ENCODE data around the gene ANGPTL2. TPM values are rescaled to one million over a fixed set of nuclear protein-coding genes. Genes with fewer than 3 reads are reported as not detected.

Gene ANGPTL2
- polyA plus RNA-seq, 1 of the 3 experiments (the other 2 are of a cell fraction): 12.3 TPM

DNA sequence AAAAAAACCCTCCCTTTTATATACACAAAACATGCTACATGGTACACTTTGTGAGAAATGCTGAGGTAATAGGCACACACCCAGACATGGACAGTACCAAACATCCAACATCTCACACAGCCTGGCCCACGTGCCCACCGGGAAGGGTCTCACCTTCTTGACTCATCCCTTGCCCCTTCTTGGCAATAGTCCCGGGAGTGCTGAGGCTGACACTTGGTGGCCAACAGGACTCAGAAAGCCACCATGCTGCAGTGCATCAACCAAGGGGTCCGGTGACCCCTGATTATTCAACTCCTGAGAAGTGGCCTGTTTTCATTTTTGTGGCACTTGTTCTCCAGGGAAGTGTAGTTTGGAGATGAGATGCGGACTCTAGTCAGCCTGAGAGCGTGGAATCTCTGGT, 35.0 kb downstream of the ANGPTL2 start:
- TF ChIP-seq RCOR1 (IDR thresholded peaks at IDR 0.05; ENCODE audit: low read length) (no peak), RXRA (IDR thresholded peaks at IDR 0.05; ENCODE audit: borderline replicate concordance, low read depth) (no peak), NFIC (IDR thresholded peaks at IDR 0.05; ENCODE audit: borderline replicate concordance) (no peak), FOXM1 (IDR thresholded peaks at IDR 0.05; ENCODE audit: low read depth) (no peak), ELF1 (IDR thresholded peaks at IDR 0.05) (no peak), GATA2 (CRISPR knock-in tag; IDR thresholded peaks at IDR 0.05) (no peak), YY1 (IDR thresholded peaks at IDR 0.05; ENCODE audit: low read depth) (no peak), RFX5 (IDR thresholded peaks at IDR 0.05; ENCODE audit: low read length) (no peak), SIN3A (IDR thresholded peaks at IDR 0.05; ENCODE audit: borderline replicate concordance, low read depth, low read length) (no peak), EZH2phosphoT487 (IDR thresholded peaks at IDR 0.05; ENCODE audit: borderline replicate concordance, low read depth) (no peak), RAD21 (IDR thresholded peaks at IDR 0.05; ENCODE audit: low read length) (no peak), SMC3 (IDR thresholded peaks at IDR 0.05; ENCODE audit: low read depth, low read length) (no peak), GABPA (IDR thresholded peaks at IDR 0.05; ENCODE audit: low read depth) (no peak)
- TF ChIP-seq, protein P1, sequence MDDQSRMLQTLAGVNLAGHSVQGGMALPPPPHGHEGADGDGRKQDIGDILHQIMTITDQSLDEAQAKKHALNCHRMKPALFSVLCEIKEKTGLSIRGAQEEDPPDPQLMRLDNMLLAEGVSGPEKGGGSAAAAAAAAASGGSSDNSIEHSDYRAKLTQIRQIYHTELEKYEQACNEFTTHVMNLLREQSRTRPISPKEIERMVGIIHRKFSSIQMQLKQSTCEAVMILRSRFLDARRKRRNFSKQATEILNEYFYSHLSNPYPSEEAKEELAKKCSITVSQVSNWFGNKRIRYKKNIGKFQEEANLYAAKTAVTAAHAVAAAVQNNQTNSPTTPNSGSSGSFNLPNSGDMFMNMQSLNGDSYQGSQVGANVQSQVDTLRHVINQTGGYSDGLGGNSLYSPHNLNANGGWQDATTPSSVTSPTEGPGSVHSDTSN (IDR thresholded peaks at IDR 0.05): no peak
- TF ChIP-seq, protein P2, sequence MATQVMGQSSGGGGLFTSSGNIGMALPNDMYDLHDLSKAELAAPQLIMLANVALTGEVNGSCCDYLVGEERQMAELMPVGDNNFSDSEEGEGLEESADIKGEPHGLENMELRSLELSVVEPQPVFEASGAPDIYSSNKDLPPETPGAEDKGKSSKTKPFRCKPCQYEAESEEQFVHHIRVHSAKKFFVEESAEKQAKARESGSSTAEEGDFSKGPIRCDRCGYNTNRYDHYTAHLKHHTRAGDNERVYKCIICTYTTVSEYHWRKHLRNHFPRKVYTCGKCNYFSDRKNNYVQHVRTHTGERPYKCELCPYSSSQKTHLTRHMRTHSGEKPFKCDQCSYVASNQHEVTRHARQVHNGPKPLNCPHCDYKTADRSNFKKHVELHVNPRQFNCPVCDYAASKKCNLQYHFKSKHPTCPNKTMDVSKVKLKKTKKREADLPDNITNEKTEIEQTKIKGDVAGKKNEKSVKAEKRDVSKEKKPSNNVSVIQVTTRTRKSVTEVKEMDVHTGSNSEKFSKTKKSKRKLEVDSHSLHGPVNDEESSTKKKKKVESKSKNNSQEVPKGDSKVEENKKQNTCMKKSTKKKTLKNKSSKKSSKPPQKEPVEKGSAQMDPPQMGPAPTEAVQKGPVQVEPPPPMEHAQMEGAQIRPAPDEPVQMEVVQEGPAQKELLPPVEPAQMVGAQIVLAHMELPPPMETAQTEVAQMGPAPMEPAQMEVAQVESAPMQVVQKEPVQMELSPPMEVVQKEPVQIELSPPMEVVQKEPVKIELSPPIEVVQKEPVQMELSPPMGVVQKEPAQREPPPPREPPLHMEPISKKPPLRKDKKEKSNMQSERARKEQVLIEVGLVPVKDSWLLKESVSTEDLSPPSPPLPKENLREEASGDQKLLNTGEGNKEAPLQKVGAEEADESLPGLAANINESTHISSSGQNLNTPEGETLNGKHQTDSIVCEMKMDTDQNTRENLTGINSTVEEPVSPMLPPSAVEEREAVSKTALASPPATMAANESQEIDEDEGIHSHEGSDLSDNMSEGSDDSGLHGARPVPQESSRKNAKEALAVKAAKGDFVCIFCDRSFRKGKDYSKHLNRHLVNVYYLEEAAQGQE (IDR thresholded peaks at IDR 0.05; ENCODE audit: low read depth, low read length): no peak
- WGBS (ENCODE audit: low lambda C conversion rate): 77% methylated on average over 4 of the region's 6 CpGs
- peaks cover 0 to 12% of the 10 kb centered on the region in 2 experiments for H3K36me3 ChIP-seq (replicated peaks in 1 of 2; ENCODE audit: control insufficient read depth in 1 of 2, insufficient read depth in 2 of 2, low read length in 1 of 2)
- H3K9me2 ChIP-seq: no peaks in the 10 kb centered on the region
- H3K4me2 ChIP-seq: no peak overlapping the region
- no peaks in the 10 kb centered on the region for H3K79me2 ChIP-seq (ENCODE audit: insufficient read depth)
- H3K27me3 ChIP-seq (ENCODE audit: insufficient read depth): no peaks in the 10 kb centered on the region
- no peak overlapping the region for H3K4me3 ChIP-seq (ENCODE audit: low read depth in 2 of 2, low read length in 1 of 2)
- no peak overlapping the region for H3K27ac ChIP-seq (ENCODE audit: low read depth in 2 of 2, low read length in 1 of 2)
- H3F3A ChIP-seq (replicated peaks; ENCODE audit: insufficient read depth): no peaks in the 10 kb centered on the region
- H3K9ac ChIP-seq: no peak overlapping the region
- DNase-seq: no peak
- POLR2A ChIA-PET: no interaction called here
- H4K20me1 ChIP-seq (ENCODE audit: insufficient read depth): no peaks in the 10 kb centered on the region
- H3K9me3 ChIP-seq: no peaks in the 10 kb centered on the region
- H3K4me1 ChIP-seq (ENCODE audit: control insufficient read depth in 1 of 2, insufficient read depth in 2 of 2, low read depth in 1 of 2, low read length in 1 of 2): no peaks in the 10 kb centered on the region; a peak in 1 of 4 replicates
- H2AFZ ChIP-seq (ENCODE audit: low read depth): no peak overlapping the region
- CTCF ChIA-PET: no interaction called here

DNA sequence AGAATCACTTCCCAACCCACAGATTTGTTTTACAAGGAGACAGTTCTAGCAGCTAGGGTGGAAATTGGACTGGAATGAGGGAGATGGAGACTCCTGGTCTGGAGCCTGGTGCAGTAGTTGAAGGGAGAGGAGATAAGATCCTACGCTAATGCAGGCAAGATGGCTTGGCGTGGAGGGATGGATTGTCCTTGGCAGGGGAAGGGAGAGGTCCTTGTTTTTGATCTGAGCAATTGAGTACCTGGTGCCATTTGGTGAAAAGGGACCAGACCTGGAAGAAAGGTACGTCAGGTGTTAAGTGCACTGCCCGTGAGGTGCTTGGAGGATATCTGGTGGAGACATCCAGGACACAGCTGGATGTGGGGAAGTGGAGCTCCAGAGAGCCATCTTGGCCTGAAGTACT, 35.7 kb downstream of the ANGPTL2 start:
- Histone ChIP-seq H3F3A (replicated peaks; ENCODE audit: insufficient read depth) (no peaks in the 10 kb centered on the region), H3K36me3 (replicated peaks in 1 of 2; ENCODE audit: control insufficient read depth in 1 of 2, insufficient read depth in 2 of 2, low read length in 1 of 2) (peaks cover 0 to 12% of the 10 kb centered on the region in 2 experiments), H3K9me2 (no peaks in the 10 kb centered on the region), H3K4me3 (ENCODE audit: low read depth in 2 of 2, low read length in 1 of 2) (no peak overlapping the region), H3K27ac (ENCODE audit: low read depth in 2 of 2, low read length in 1 of 2) (no peak overlapping the region), H3K9ac (no peak overlapping the region), H3K4me2 (no peak overlapping the region), H3K79me2 (ENCODE audit: insufficient read depth) (no peaks in the 10 kb centered on the region), H3K4me1 (ENCODE audit: control insufficient read depth in 1 of 2, insufficient read depth in 2 of 2, low read depth in 1 of 2, low read length in 1 of 2) (no peaks in the 10 kb centered on the region; a peak in 1 of 4 replicates), H2AFZ (ENCODE audit: low read depth) (no peak overlapping the region), H3K27me3 (ENCODE audit: insufficient read depth) (no peaks in the 10 kb centered on the region), H4K20me1 (ENCODE audit: insufficient read depth) (no peaks in the 10 kb centered on the region), H3K9me3 (no peaks in the 10 kb centered on the region)
- POLR2A ChIA-PET: no interaction called here
- TF ChIP-seq SIN3A (IDR thresholded peaks at IDR 0.05; ENCODE audit: borderline replicate concordance, low read depth, low read length): no peak
- TF ChIP-seq EP300 (IDR thresholded peaks at IDR 0.05; ENCODE audit: borderline replicate concordance in 1 of 2, low read depth in 1 of 2, low read length in 1 of 2): no peak
- TF ChIP-seq GABPA (IDR thresholded peaks at IDR 0.05; ENCODE audit: low read depth): no peak
- no peak for TF ChIP-seq TEAD4 (IDR thresholded peaks at IDR 0.05; ENCODE audit: borderline replicate concordance, insufficient read depth)
- TF ChIP-seq MEF2A (IDR thresholded peaks at IDR 0.05; ENCODE audit: borderline replicate concordance, low read depth): no peak
- TF ChIP-seq, protein P3, sequence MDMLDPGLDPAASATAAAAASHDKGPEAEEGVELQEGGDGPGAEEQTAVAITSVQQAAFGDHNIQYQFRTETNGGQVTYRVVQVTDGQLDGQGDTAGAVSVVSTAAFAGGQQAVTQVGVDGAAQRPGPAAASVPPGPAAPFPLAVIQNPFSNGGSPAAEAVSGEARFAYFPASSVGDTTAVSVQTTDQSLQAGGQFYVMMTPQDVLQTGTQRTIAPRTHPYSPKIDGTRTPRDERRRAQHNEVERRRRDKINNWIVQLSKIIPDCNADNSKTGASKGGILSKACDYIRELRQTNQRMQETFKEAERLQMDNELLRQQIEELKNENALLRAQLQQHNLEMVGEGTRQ (IDR thresholded peaks at IDR 0.05; ENCODE audit: borderline replicate concordance, low read depth, low read length): no peak
- no peak for TF ChIP-seq TAF1 (IDR thresholded peaks at IDR 0.05; ENCODE audit: borderline replicate concordance, low read depth, low read length)
- no peak for TF ChIP-seq EZH2phosphoT487 (IDR thresholded peaks at IDR 0.05; ENCODE audit: borderline replicate concordance, low read depth)
- no peak for TF ChIP-seq ELF1 (IDR thresholded peaks at IDR 0.05)
- CTCF ChIA-PET: no interaction called here
- DNase-seq: no peak
- WGBS (ENCODE audit: low lambda C conversion rate): 99% methylated on average over 4 of the region's 4 CpGs

All from SK-N-SH (cell line).